ENCODE data around the gene TLE3. TPM values are rescaled to one million over a fixed set of nuclear protein-coding genes. Genes with fewer than 3 reads are reported as not detected.

Gene TLE3
- total RNA-seq, 1 experiment from 2014 or later = 98.2 TPM

GRCh38 chr15:70116317-70116716 is 18.6 kb upstream of the TLE3 start:
- Histone ChIP-seq H3K14ac (ENCODE audit: insufficient read depth, low read length) (no peak overlapping the region), H3K9ac (ENCODE audit: extremely low read depth, insufficient read length, low read length) (no peak overlapping the region), H3K18ac (ENCODE audit: insufficient read length, low read depth, low read length) (no peak overlapping the region), H2AFZ (ENCODE audit: low read length) (no peak overlapping the region), H4K91ac (ENCODE audit: insufficient read length, low read depth, low read length) (no peak overlapping the region), H2BK12ac (ENCODE audit: insufficient read length, low read depth, low read length) (no peak overlapping the region), H3K79me1 (ENCODE audit: insufficient read depth, low read depth, low read length, poor library complexity, severe bottlenecking) (no peaks in the 10 kb centered on the region), H4K20me1 (ENCODE audit: control insufficient read depth, insufficient read depth, insufficient read length) (no peaks in the 10 kb centered on the region), H2BK20ac (ENCODE audit: low read depth, low read length, poor library complexity, severe bottlenecking) (no peak overlapping the region), H3K9me3 (ENCODE audit: control insufficient read depth, low read depth, low read length) (no peaks in the 10 kb centered on the region), H2BK120ac (ENCODE audit: low read depth, low read length, poor library complexity, severe bottlenecking) (no peak overlapping the region), H3T11ph (ENCODE audit: low read length) (no peak overlapping the region), H3K4me2 (ENCODE audit: insufficient read depth, insufficient read length, low read length) (no peak overlapping the region), H4K8ac (replicated peaks; ENCODE audit: insufficient read length, low read depth, low read length) (no peak overlapping the region), H3K27me3 (ENCODE audit: insufficient read depth, low read length) (no peaks in the 10 kb centered on the region), H2AK5ac (ENCODE audit: insufficient read length, low read length) (no peak overlapping the region), H2BK5ac (ENCODE audit: insufficient read length, low read length) (no peak overlapping the region), H3K27ac (ENCODE audit: insufficient read length, low read depth, low read length) (no peak overlapping the region), H2BK15ac (ENCODE audit: low read depth, low read length) (no peak overlapping the region), H3K4me1 (ENCODE audit: insufficient read depth, low read length) (no peaks in the 10 kb centered on the region; the same call in 1 of the 2 replicates), H4K5ac (ENCODE audit: insufficient read length, low read depth, low read length) (no peak overlapping the region), H3K79me2 (ENCODE audit: insufficient read depth, low read length) (no peaks in the 10 kb centered on the region), H3K56ac (ENCODE audit: insufficient read length, low read depth, low read length) (no peak overlapping the region), H3K23ac (ENCODE audit: insufficient read length, low read depth, low read length) (no peak overlapping the region), H3K4ac (ENCODE audit: low read depth, low read length) (no peak overlapping the region), H3K23me2 (ENCODE audit: insufficient read length, low read depth, low read length, poor library complexity, severe bottlenecking) (no peaks in the 10 kb centered on the region)
- Mint-ChIP-seq H3K9me3 (no peaks in the 10 kb centered on the region; a peak in 1 of 5 replicates), H3K4me3 (no peak overlapping the region), H3K27me3 (ENCODE audit: low read depth) (peaks cover 33% of the 10 kb centered on the region), H3K36me3 (ENCODE audit: insufficient read depth in 1 of 3, low read depth in 3 of 3) (no peaks in the 10 kb centered on the region), H3K27ac (no peak overlapping the region), H3K4me1 (peaks cover 13 to 15% of the 10 kb centered on the region in 2 experiments)
- no CpG with 5 or more reads among the region's 3 CpGs for WGBS (ENCODE audit: extremely low coverage, insufficient read length, low lambda C conversion rate)
- TF ChIP-seq CTCF (conservative IDR thresholded peaks at IDR 0.05) = no peak
- DNase-seq = no peak

Measured in H9 (cell line).